NCI-H460 (cell line): ENCODE results near the gene ANKRD10. TPM values are rescaled to one million over a fixed set of nuclear protein-coding genes. Genes with fewer than 3 reads are reported as not detected.
A peak's percentile ranks its signal among the peaks of the same experiment; 100 is the strongest.
"Not testable (repeated sequence)": the region's sequence is repeated elsewhere in the genome, so short reads cannot be mapped to it uniquely, and the experiment has no call there.

Experiments
- DNase-seq: peaks from one replicate; pipeline ENCODE4 v3.0.0-alpha.2; 2016; ENCODE audit warnings: low read depth; ENCODE audit errors: extremely low read depth
- polyA plus RNA-seq: library from polyadenylated mRNA; depleted of rRNA; stranded (reverse); fragments of >200 nt; gene quantifications from 2 replicates; pipeline ENCODE4 v1.2.3, GENCODE V29; 2014; cell fraction: nucleus; rRNA removed
- total RNA-seq: library from RNA; depleted of rRNA; stranded (reverse); fragments of >200 nt; shearing (Covaris generic); gene quantifications from 2 replicates; pipeline ENCODE4 v1.2.3, GENCODE V29; 2014; rRNA removed

Gene ANKRD10
- total RNA-seq: 42.1 and 51.5 TPM in 2 replicates
- polyA plus RNA-seq: 192 and 196 TPM in 2 replicates

GRCh38 chr13:110915057-110915873, at the start of gene ANKRD10:
Gene ANKRD10 (minus strand): TSS chr13:110915069. CDS start chr13:110914934, 135 bp downstream.
- peak; percentile 96 for DNase-seq

- DNase-seq: no peak
Measured at GRCh38 chr13:110964229-110965037, 49.6 kb upstream of the ANKRD10 start.

- no peak for DNase-seq
Measured at GRCh38 chr13:110963554-110963970, 48.7 kb upstream of the ANKRD10 start.

- no peak for DNase-seq
Measured at GRCh38 chr13:110961959-110962358, 47.1 kb upstream of the ANKRD10 start.

GRCh38 chr13:110960204-110960603, 45.3 kb upstream of the ANKRD10 start:
- DNase-seq: no peak

GRCh38 chr13:110957931-110958330, 43.1 kb upstream of the ANKRD10 start:
- DNase-seq: no peak

GRCh38 chr13:110957181-110957884, 42.5 kb upstream of the ANKRD10 start:
- DNase-seq: no peak

- DNase-seq: not testable (repeated sequence)
Measured at GRCh38 chr13:110956216-110956615, 41.3 kb upstream of the ANKRD10 start.

GRCh38 chr13:110955608-110956007, 40.7 kb upstream of the ANKRD10 start:
- DNase-seq: not testable (repeated sequence)

GRCh38 chr13:110955072-110955503, 40.2 kb upstream of the ANKRD10 start:
- peak; percentile 38 for DNase-seq

GRCh38 chr13:110954533-110954920, 39.7 kb upstream of the ANKRD10 start:
- DNase-seq: not testable (repeated sequence)

- no peak for DNase-seq
Measured at GRCh38 chr13:110953833-110954532, 39.1 kb upstream of the ANKRD10 start.

- DNase-seq: no peak
Measured at GRCh38 chr13:110953416-110953815, 38.5 kb upstream of the ANKRD10 start.

- DNase-seq: not testable (repeated sequence)
Measured at GRCh38 chr13:110952135-110952534, 37.3 kb upstream of the ANKRD10 start.

GRCh38 chr13:110950819-110951570, 36.1 kb upstream of the ANKRD10 start:
- no peak for DNase-seq

GRCh38 chr13:110950356-110950755, 35.5 kb upstream of the ANKRD10 start:
- DNase-seq: no peak

- no peak for DNase-seq
Measured at GRCh38 chr13:110949628-110950027, 34.8 kb upstream of the ANKRD10 start.

- no peak for DNase-seq
Measured at GRCh38 chr13:110949116-110949515, 34.2 kb upstream of the ANKRD10 start.

- not testable (repeated sequence) for DNase-seq
Measured at GRCh38 chr13:110947338-110947737, 32.5 kb upstream of the ANKRD10 start.
